ENCODE measurements around the gene TTC7B.

GRCh38 chr14:90511795-90512328, 304.4 kb downstream of the TTC7B start:
- TF ChIP-seq CTCF (conservative IDR thresholded peaks at IDR 0.05 in 1 of 2, IDR thresholded peaks at IDR 0.05 in 1 of 2; ENCODE audit: low read depth in 1 of 2, low read length in 2 of 2) (no peak), EZH2 (IDR thresholded peaks at IDR 0.05; ENCODE audit: low read length, missing control alignments) (no peak)

All from fibroblast of lung (primary cell).